ENCODE measurements around the gene ARHGAP15. TPM values are rescaled to one million over a fixed set of nuclear protein-coding genes. Genes with fewer than 3 reads are reported as not detected.

Gene ARHGAP15
- total and polyA plus RNA-seq, 2 donors (not counting 1 experiment from before 2014, with no cell fraction given) = 0.07 TPM; not detected in 1

- no peaks in the 10 kb centered on the region for H4K20me1 ChIP-seq (ENCODE audit: control insufficient read depth, extremely low read depth, insufficient read depth, low read length)
- H3K36me3 ChIP-seq (ENCODE audit: control insufficient read depth, insufficient read depth, low read length) = no peaks in the 10 kb centered on the region
- no peak overlapping the region for H3K27ac ChIP-seq (ENCODE audit: insufficient read depth, low read length)
- no peak for DNase-seq (ENCODE audit: low read depth in 2 of 2)
- no peak overlapping the region for H3K9ac ChIP-seq (ENCODE audit: insufficient read depth, low read length)
- no peaks in the 10 kb centered on the region for H3K79me2 ChIP-seq (ENCODE audit: control insufficient read depth, insufficient read depth, low read length)
- no peaks in the 10 kb centered on the region for H3K9me3 ChIP-seq (ENCODE audit: control insufficient read depth, insufficient read depth, low read depth, low read length)
- no peak overlapping the region for H3K4me2 ChIP-seq (ENCODE audit: extremely low read depth, insufficient read depth, low read length)
- H3K4me3 ChIP-seq (replicated peaks in 1 of 4; ENCODE audit: control extremely low read depth in 1 of 4, insufficient read depth in 1 of 4, low read depth in 3 of 4, low read length in 4 of 4) = no peak overlapping the region
- TF ChIP-seq EZH2 (IDR thresholded peaks at IDR 0.05; ENCODE audit: low read length, missing control alignments) (no peak), CTCF (conservative IDR thresholded peaks at IDR 0.05 in 1 of 2, IDR thresholded peaks at IDR 0.05 in 1 of 2; ENCODE audit: low read depth in 1 of 2, low read length in 2 of 2) (no peak)
- no peaks in the 10 kb centered on the region for H3K4me1 ChIP-seq (ENCODE audit: control insufficient read depth, extremely low read depth, insufficient read depth, low read length)
- no peaks in the 10 kb centered on the region for H3K27me3 ChIP-seq (ENCODE audit: control insufficient read depth, insufficient read depth, low read length)
- H2AFZ ChIP-seq (ENCODE audit: low read length) = no peak overlapping the region
Observed at GRCh38 chr2:143209570-143210445, 80.6 kb downstream of the ARHGAP15 start.

- no peaks in the 10 kb centered on the region for H3K9me3 ChIP-seq (ENCODE audit: control insufficient read depth, insufficient read depth, low read depth, low read length)
- H3K79me2 ChIP-seq (ENCODE audit: control insufficient read depth, insufficient read depth, low read length) = no peaks in the 10 kb centered on the region
- H3K27me3 ChIP-seq (ENCODE audit: control insufficient read depth, insufficient read depth, low read length) = no peaks in the 10 kb centered on the region
- H3K27ac ChIP-seq (ENCODE audit: insufficient read depth, low read length) = no peak overlapping the region
- H3K36me3 ChIP-seq (ENCODE audit: control insufficient read depth, insufficient read depth, low read length) = no peaks in the 10 kb centered on the region
- no peak for TF ChIP-seq CTCF (conservative IDR thresholded peaks at IDR 0.05 in 1 of 2, IDR thresholded peaks at IDR 0.05 in 1 of 2; ENCODE audit: low read depth in 1 of 2, low read length in 2 of 2)
- no peak for TF ChIP-seq EZH2 (IDR thresholded peaks at IDR 0.05; ENCODE audit: low read length, missing control alignments)
- H3K4me2 ChIP-seq (ENCODE audit: extremely low read depth, insufficient read depth, low read length) = no peak overlapping the region
- H2AFZ ChIP-seq (ENCODE audit: low read length) = no peak overlapping the region
- no peaks in the 10 kb centered on the region for H4K20me1 ChIP-seq (ENCODE audit: control insufficient read depth, extremely low read depth, insufficient read depth, low read length)
- no peak overlapping the region for H3K4me3 ChIP-seq (replicated peaks in 1 of 4; ENCODE audit: control extremely low read depth in 1 of 4, insufficient read depth in 1 of 4, low read depth in 3 of 4, low read length in 4 of 4)
- H3K9ac ChIP-seq (ENCODE audit: insufficient read depth, low read length) = no peak overlapping the region
- no peaks in the 10 kb centered on the region for H3K4me1 ChIP-seq (ENCODE audit: control insufficient read depth, extremely low read depth, insufficient read depth, low read length)
- DNase-seq (ENCODE audit: low read depth in 2 of 2) = no peak
Observed at GRCh38 chr2:143210446-143210819, 81.2 kb downstream of the ARHGAP15 start.

- H3K9ac ChIP-seq (ENCODE audit: insufficient read depth, low read length) = no peak overlapping the region
- TF ChIP-seq EZH2 (IDR thresholded peaks at IDR 0.05; ENCODE audit: low read length, missing control alignments) = no peak
- TF ChIP-seq CTCF (conservative IDR thresholded peaks at IDR 0.05 in 1 of 2, IDR thresholded peaks at IDR 0.05 in 1 of 2; ENCODE audit: low read depth in 1 of 2, low read length in 2 of 2) = no peak
Observed at GRCh38 chr2:143217512-143218115, 88.4 kb downstream of the ARHGAP15 start.

More at GRCh38 chr2:143217512-143218115, 88.4 kb downstream of the ARHGAP15 start:
- Histone ChIP-seq H3K4me3 (replicated peaks in 1 of 4; ENCODE audit: control extremely low read depth in 1 of 4, insufficient read depth in 1 of 4, low read depth in 3 of 4, low read length in 4 of 4) (no peak overlapping the region), H3K27me3 (ENCODE audit: control insufficient read depth, insufficient read depth, low read length) (no peaks in the 10 kb centered on the region), H3K36me3 (ENCODE audit: control insufficient read depth, insufficient read depth, low read length) (no peaks in the 10 kb centered on the region), H4K20me1 (ENCODE audit: control insufficient read depth, extremely low read depth, insufficient read depth, low read length) (no peaks in the 10 kb centered on the region), H3K79me2 (ENCODE audit: control insufficient read depth, insufficient read depth, low read length) (no peaks in the 10 kb centered on the region), H3K4me1 (ENCODE audit: control insufficient read depth, extremely low read depth, insufficient read depth, low read length) (no peaks in the 10 kb centered on the region), H2AFZ (ENCODE audit: low read length) (no peak overlapping the region), H3K4me2 (ENCODE audit: extremely low read depth, insufficient read depth, low read length) (no peak overlapping the region), H3K9me3 (ENCODE audit: control insufficient read depth, insufficient read depth, low read depth, low read length) (no peaks in the 10 kb centered on the region), H3K27ac (ENCODE audit: insufficient read depth, low read length) (no peak overlapping the region)
- no peak for DNase-seq (ENCODE audit: low read depth in 2 of 2)

All from fibroblast of lung (primary cell).